HG03558 (cell line): ENCODE measurements around the gene TMEM42.
"Not testable (repeated sequence)": the region's sequence is repeated elsewhere in the genome, so short reads cannot be mapped to it uniquely, and the experiment has no call there.

Source experiments
- ATAC-seq: cut with Tn5 transposase; IDR thresholded peaks from one replicate; pipeline ENCODE4 v1.9.1; 2021; ENCODE audit warnings: moderate number of reproducible peaks; ENCODE audit not compliant: unreplicated experiment; ENCODE audit errors: extremely low read depth

The TMEM42 gene

GRCh38 chr3:44861412-44862225, at the start of gene TMEM42:
TSS of gene TMEM42 (plus strand) at chr3:44861912. CDS start at chr3:44861925, 13 bp downstream.
- no peak for ATAC-seq

DNA sequence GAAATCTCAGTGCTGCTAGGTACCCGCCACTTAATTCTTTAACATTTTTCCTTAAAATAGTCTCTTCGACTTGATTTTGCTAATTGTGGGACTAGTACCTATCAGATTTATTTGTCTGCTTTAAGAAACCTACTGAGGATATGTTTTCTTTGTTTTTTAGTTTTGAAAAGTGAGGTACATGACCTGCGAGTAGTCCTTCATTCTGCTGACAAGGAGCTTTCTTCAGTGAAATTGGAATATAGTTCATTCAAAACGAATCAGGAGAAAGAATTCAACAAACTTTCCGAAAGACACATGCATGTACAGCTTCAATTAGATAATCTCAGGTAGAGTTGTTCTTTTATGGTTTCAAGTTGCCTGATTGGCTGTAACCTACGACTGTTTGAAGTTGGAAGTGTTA, 47.0 kb upstream of the TMEM42 start:
- no peak for ATAC-seq

GRCh38 chr3:44816334-44816733, 45.4 kb upstream of the TMEM42 start:
- not testable (repeated sequence) for ATAC-seq

GRCh38 chr3:44821206-44821605, 40.5 kb upstream of the TMEM42 start:
- not testable (repeated sequence) for ATAC-seq

GRCh38 chr3:44825264-44825925, 36.3 kb upstream of the TMEM42 start:
- no peak for ATAC-seq

DNA sequence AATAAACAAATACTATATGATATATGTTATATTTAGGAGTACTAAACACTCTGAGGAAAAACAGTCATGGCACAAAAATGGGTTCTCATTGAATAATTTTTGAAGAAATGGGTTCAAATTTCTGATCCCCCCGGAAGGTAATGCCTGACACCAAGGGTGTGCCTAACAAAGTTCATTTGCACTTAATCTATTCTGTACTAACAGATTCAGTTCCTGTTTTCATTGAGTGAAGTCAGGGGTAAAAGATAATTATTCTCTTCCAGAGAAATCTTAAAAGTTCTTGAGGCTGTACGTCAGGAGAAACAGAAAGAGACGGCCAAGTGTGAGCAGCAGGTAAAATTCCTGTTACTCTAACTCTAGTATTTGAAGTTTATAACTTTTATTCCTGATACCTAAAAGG, 34.5 kb upstream of the TMEM42 start:
- no peak for ATAC-seq

GRCh38 chr3:44831232-44831631, 30.5 kb upstream of the TMEM42 start:
- ATAC-seq = no peak

DNA sequence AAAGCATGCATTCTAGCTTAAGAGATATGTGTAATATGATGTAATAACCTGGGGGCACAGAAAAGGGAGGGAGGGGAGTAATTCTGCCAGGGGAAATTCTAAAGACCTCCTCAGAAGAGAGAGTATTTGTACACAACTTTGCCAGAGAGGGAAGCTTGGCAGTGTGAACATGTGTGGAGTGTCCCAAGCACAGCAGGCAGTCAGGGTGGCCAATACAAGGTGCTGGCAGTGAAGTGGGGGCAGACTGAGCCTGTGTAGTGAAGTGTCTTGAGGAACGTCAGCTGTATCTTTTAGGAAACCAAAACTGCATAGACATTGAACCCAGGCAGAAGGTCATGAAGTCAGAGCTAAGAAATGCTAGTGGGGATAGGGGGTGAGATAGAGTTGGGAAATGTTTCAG, 29.7 kb upstream of the TMEM42 start:
- no peak for ATAC-seq

- no peak for ATAC-seq
Observed at GRCh38 chr3:44832965-44833364, 28.7 kb upstream of the TMEM42 start.

GRCh38 chr3:44833394-44833793, 28.3 kb upstream of the TMEM42 start:
- no peak for ATAC-seq

- no peak for ATAC-seq
Observed at GRCh38 chr3:44835684-44836083, 26.0 kb upstream of the TMEM42 start.

- no peak for ATAC-seq
Observed at GRCh38 chr3:44842376-44842775, 19.3 kb upstream of the TMEM42 start.

DNA sequence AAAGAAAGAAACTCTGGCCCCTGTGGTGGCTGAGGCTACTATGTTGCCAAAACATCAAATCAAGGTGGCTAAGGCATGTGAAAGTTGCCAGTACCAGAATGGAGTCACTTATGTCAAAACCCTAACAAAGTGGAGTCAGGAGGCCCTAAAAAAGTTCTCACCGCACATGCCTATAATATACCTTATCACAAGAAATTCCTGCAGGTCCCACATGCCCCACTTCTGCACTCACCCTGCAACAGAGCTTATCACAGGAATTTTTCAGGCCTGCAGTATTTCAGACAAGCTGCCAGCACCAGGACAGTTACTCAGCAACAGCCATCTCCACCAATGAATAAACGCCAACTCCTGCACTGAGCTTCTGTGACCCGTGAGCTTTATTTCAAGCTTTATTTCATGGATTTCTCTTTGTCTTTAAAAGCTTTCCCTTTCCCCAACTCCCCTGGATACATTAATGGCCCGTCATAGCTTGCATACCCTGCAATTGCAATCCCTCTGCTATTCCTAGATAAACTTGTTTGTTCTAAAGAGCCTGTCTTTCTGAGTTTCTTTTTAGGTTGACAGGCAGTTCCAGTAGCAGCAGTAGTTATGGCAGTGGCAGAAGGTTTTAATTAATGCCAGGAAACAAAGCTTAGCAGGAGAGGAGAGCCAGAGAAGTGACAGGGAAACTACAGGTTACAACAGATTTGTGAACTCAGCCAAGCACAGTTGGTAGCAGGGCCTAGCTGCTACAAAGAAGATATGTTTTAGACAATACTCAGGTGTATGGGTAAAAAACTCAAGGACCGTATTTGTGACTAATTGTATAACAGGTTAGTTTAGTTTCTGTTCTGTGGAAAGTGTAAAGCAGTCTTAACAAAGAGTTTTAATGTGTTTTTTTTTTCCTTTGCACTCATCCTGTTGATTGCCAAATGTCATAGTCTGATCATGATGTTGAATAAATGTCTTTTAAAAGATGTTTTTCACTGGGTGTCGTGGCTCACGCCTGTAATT, 15.9 kb upstream of the TMEM42 start:
- ATAC-seq = no peak

DNA sequence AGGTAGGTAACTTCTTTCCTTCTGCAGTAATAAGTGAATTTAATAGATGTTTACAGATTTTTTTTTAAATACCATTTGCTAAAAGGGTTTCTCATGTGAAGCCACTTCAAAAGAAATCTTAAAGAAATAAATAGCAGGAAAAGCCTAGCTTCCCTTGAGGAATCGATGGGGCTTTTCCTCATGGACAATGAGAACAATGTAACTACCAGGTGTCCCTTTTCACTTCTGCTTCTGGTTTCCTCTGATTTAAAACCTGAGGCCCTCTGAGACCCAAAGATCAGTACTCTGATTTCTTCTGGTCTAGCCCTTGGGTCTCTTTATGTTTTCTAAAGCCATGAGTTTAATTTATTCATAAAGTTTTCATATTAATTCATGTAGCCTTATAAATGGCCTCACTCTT, 13.1 kb upstream of the TMEM42 start:
- no peak for ATAC-seq

DNA sequence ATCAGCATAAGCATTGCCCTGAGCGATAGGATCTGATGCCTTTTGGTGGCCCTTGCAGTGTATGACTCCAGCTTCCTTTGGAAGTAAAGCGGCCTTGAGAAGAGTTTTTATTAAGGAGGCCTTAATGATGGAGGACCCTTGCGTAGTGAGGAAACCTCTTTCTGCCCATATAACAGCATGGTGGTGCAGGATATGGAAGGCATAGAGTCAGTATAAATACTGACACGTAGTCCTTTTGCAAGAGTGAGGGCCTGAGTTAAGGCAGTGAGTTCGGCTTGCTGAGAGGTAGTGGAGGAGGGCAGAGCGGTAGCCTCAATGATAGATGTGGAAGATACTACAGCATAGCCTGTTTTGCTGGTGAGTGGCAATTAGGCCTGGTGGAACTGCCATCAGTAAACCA, 5.0 kb upstream of the TMEM42 start:
- ATAC-seq = not testable (repeated sequence)

- ATAC-seq = no peak
Observed at GRCh38 chr3:44860117-44860516, 1.6 kb upstream of the TMEM42 start.

DNA sequence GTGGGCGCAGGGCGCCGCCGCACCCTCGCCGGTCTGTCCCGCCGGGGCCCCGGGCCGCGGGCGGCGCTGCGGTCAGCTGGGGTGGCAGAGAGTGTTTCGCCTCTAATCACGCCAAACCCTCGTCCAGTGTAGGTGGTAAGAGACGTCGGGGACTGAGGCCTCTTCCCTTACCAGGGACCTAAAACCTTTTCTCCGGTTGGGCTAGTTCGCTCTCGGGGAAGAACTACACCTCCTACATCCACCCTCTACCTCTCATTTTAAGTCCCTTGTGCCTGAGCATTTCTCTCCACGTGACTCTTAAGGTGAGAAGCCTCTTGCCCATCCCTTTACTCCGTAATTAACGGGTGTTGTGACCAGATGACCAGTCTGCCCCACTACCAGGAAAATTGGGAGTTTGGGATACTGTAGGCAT, 520 bp downstream of the TMEM42 start:
- no peak for ATAC-seq

GRCh38 chr3:44865272-44866035, 3.7 kb downstream of the TMEM42 start:
- ATAC-seq = no peak

DNA sequence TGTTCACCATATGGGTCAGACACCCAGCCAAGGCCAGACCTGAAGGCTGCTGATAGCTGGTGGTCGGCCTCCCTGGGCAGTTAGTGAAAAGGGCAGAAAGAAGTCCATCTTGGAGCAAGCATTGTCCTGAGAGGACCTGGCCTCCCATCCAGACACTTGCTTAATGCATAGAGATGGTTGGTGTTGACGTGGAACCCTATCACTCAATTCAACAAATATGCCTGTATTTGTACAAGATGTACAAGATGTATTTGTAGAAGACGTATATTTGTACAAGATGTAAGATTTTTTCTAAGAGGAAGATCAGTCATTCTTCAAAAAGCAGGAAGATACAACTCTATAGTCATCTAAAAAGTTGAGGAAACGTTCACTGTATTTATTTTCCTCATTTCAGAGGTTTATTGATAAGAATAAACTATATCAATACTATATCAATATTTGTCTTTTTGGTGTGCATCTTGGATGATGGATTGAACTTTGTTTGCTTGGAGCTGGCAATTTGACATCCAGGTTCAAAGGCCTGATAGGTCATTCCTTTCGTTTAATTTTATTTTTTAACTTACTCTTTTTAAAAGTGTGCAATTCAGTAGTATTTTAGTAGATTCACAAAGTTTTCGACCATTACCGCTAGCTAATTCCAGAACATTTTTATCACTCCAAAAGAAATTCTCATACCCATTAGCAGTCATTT, 5.9 kb downstream of the TMEM42 start:
- ATAC-seq = no peak
